Panc1 (cell line): ENCODE results near the gene SLC16A3. TPM values are rescaled to one million over a fixed set of nuclear protein-coding genes. Genes with fewer than 3 reads are reported as not detected.

Experiments
- ATAC-seq: fragments of 200-7000 bp; cut with Tn5 transposase; 2 replicates; pipeline ENCODE4 v1.9.1; 2020; ENCODE audit warnings: mild to moderate bottlenecking, moderate library complexity
- BruUV-seq: library from RNA; stranded (reverse); fragments of 400-500 nt; replicated peaks from 2 replicates; lab custom pipeline; 2021; lab: Mats Ljungman, UMichigan
- CTCF ChIA-PET: fragments of 300-600 bp; sonication (Branson Sonifier 250); formaldehyde crosslinking; loops from one replicate; lab custom pipeline; 2022; ENCODE audit warnings: antibody characterized with exemption; lab: Charles Lee
- POLR2A ChIA-PET: fragments of 300-600 bp; sonication (Branson Sonifier 250); formaldehyde crosslinking; loops from one replicate; lab custom pipeline; 2022; ENCODE audit warnings: antibody characterized with exemption; lab: Charles Lee
- DNase-seq: peaks from one replicate; pipeline ENCODE4 v3.0.0-alpha.2; 2010; ENCODE audit warnings: low read depth, low spot score
- H3K27ac ChIP-seq: 2 replicates; pipeline ENCODE4 v1.5.1; 2011; ENCODE audit warnings: mild to moderate bottlenecking, low read length, inconsistent platforms
- H3K27me3 ChIP-seq: fragments of 200-500 bp; sonication (Bioruptor generic); 2 replicates; pipeline ENCODE4 v1.6.0; 2014; ENCODE audit warnings: low read length, inconsistent platforms; ENCODE audit not compliant: control insufficient read depth, insufficient read depth
- H3K36me3 ChIP-seq: fragments of 200-500 bp; sonication (Bioruptor generic); 2 replicates; pipeline ENCODE4 v1.5.1; 2014; ENCODE audit warnings: inconsistent platforms, mild to moderate bottlenecking, low read length, moderate library complexity; ENCODE audit not compliant: control insufficient read depth, insufficient read depth
- H3K4me1 ChIP-seq: 2 replicates; pipeline ENCODE4 v1.5.1; 2011; ENCODE audit warnings: inconsistent platforms, mild to moderate bottlenecking, low read length, moderate library complexity; ENCODE audit not compliant: control insufficient read depth, insufficient read depth
- H3K4me3 ChIP-seq, 2 experiments: 2 replicates each; pipeline ENCODE4 v1.5.1; 2011 to 2012; ENCODE audit warnings: low read depth in 2 of 2, low read length in 2 of 2, mild to moderate bottlenecking in 2 of 2, inconsistent platforms in 1 of 2, moderate library complexity in 1 of 2
- H3K9me3 ChIP-seq: fragments of 200-500 bp; sonication (Bioruptor generic); 2 replicates; pipeline ENCODE4 v1.5.1; 2014; ENCODE audit warnings: low read depth, mild to moderate bottlenecking, inconsistent platforms, low read length, moderate library complexity; ENCODE audit not compliant: control insufficient read depth, insufficient read depth
- POLR2AphosphoS5 ChIP-seq: IDR thresholded peaks from 2 replicates; pipeline ENCODE4 v1.6.1; 2012; ENCODE audit warnings: mild to moderate bottlenecking, low read depth, low read length, moderate library complexity
- REST ChIP-seq, 2 experiments: IDR thresholded peaks; 2 replicates each; pipeline ENCODE4 v1.6.1; 2011 to 2012; ENCODE audit warnings: low read depth in 2 of 2, control low read depth in 1 of 2, low read length in 1 of 2, mild to moderate bottlenecking in 1 of 2, moderate library complexity in 1 of 2; ENCODE audit not compliant: insufficient read depth in 1 of 2
- SIN3A ChIP-seq: IDR thresholded peaks from 2 replicates; pipeline ENCODE4 v1.6.1; 2012; ENCODE audit warnings: low read depth, mild to moderate bottlenecking, low read length, moderate library complexity, borderline replicate concordance; ENCODE audit not compliant: insufficient read depth
- TCF7L2 ChIP-seq: IDR thresholded peaks from 2 replicates; pipeline ENCODE4 v1.6.1; 2011; ENCODE audit warnings: mild to moderate bottlenecking, low read depth, low read length, inconsistent platforms
- in situ Hi-C: cut with HindIII; loops from 2 replicates; pipeline ENCODE4 v1.10.0; 2016; ENCODE audit warnings: low sequenced_read_pairs, low pct_unique_long_range_greater_than_20kb
- intact Hi-C: fragments of 100-400 bp; cut with micrococcal nuclease; formaldehyde crosslinking; loops from one replicate; pipeline ENCODE4 v1.10.0; 2022; ENCODE audit not compliant: unreplicated experiment
- total RNA-seq: library from RNA; stranded (reverse); gene quantifications from one replicate; pipeline ENCODE4 v1.2.1, GENCODE V29; 2021; ENCODE audit not compliant: unreplicated experiment
- TF ChIP-seq, protein P1 (sequence below): fragments of 450-650 bp; IDR thresholded peaks from 2 replicates; pipeline ENCODE4 v1.5.1; 2017; ENCODE audit warnings: mild to moderate bottlenecking

Gene SLC16A3
- total RNA-seq, 1 experiment from 2014 or later, result 581 TPM

GRCh38 chr17:82239401-82239925 is 10.6 kb downstream of the SLC16A3 start:
- intact Hi-C loops, result loop anchor here (10.0 kb wide), 1 partner anchor 135 kb away; no protein-coding TSS in a partner anchor
- no peak overlapping the region for H3K4me3 ChIP-seq
- POLR2A ChIA-PET, result no interaction called here
- H3K36me3 ChIP-seq, result peaks cover 2% of the 10 kb centered on the region
- DNase-seq (no peak), ATAC-seq (no peak)
- no peaks in the 10 kb centered on the region for H3K9me3 ChIP-seq
- no peaks in the 10 kb centered on the region for H3K27me3 ChIP-seq
- CTCF ChIA-PET, result no interaction called here
- no TSS peak for BruUV-seq
- TF ChIP-seq REST (IDR thresholded peaks at IDR 0.05; ENCODE audit: insufficient read depth in 1 of 2, low read depth in 2 of 2, low read length in 1 of 2), result no peak
- TF ChIP-seq SIN3A, result no peak
- TF ChIP-seq POLR2AphosphoS5, result no peak
- TF ChIP-seq TCF7L2, result no peak
- TF ChIP-seq, protein P1, sequence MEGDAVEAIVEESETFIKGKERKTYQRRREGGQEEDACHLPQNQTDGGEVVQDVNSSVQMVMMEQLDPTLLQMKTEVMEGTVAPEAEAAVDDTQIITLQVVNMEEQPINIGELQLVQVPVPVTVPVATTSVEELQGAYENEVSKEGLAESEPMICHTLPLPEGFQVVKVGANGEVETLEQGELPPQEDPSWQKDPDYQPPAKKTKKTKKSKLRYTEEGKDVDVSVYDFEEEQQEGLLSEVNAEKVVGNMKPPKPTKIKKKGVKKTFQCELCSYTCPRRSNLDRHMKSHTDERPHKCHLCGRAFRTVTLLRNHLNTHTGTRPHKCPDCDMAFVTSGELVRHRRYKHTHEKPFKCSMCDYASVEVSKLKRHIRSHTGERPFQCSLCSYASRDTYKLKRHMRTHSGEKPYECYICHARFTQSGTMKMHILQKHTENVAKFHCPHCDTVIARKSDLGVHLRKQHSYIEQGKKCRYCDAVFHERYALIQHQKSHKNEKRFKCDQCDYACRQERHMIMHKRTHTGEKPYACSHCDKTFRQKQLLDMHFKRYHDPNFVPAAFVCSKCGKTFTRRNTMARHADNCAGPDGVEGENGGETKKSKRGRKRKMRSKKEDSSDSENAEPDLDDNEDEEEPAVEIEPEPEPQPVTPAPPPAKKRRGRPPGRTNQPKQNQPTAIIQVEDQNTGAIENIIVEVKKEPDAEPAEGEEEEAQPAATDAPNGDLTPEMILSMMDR, result no peak
- peak overlapping the region; percentile 94 for H3K27ac ChIP-seq
- peaks cover 97% of the 10 kb centered on the region for H3K4me1 ChIP-seq
- in situ Hi-C loops, result no loop called here

- no TSS peak for BruUV-seq
- CTCF ChIA-PET, result no interaction called here
- in situ Hi-C loops, result no loop called here
- DNase-seq (no peak), ATAC-seq (0 out of 2 replicates have a peak, but pooled peaks have one; percentile 3)
- peaks cover 2% of the 10 kb centered on the region for H3K36me3 ChIP-seq
- no peak overlapping the region for H3K4me3 ChIP-seq
- TF ChIP-seq POLR2AphosphoS5, result peak; percentile 58
- TF ChIP-seq, protein P1, result no peak
- H3K4me1 ChIP-seq, result peaks cover 94% of the 10 kb centered on the region
- no peaks in the 10 kb centered on the region for H3K27me3 ChIP-seq
- POLR2A ChIA-PET, result no interaction called here
- H3K27ac ChIP-seq, result peak overlapping the region; percentile 94
- intact Hi-C loops, result loop anchor here (5.0 to 10.0 kb wide), 3 partner anchors 82 to 135 kb away; no protein-coding TSS in a partner anchor
- no peaks in the 10 kb centered on the region for H3K9me3 ChIP-seq
These were observed 11.2 kb downstream of the SLC16A3 start for GRCh38 chr17:82239926-82240505.
